ENCODE results near the gene ZNF274.
"Not testable (repeated sequence)": the region's sequence is repeated elsewhere in the genome, so short reads cannot be mapped to it uniquely, and the experiment has no call there.

Gene ZNF274

GRCh38 chr19:58212336-58213074 is 29.6 kb downstream of the ZNF274 start:
- no peak for DNase-seq

- DNase-seq, result no peak
Measured at GRCh38 chr19:58213075-58213369, 30.2 kb downstream of the ZNF274 start.

GRCh38 chr19:58217069-58217481 is 34.2 kb downstream of the ZNF274 start:
- no peak for DNase-seq

GRCh38 chr19:58217607-58218391 is 34.9 kb downstream of the ZNF274 start:
- DNase-seq, result no peak

- peak; percentile 25 for DNase-seq
Measured at GRCh38 chr19:58218899-58219298, 36.0 kb downstream of the ZNF274 start.

GRCh38 chr19:58227964-58228584 is 45.2 kb downstream of the ZNF274 start:
- DNase-seq, result no peak

GRCh38 chr19:58228585-58229254 is 45.9 kb downstream of the ZNF274 start, which contains the start of gene ZNF544:
TSS of gene ZNF544 (plus strand) at chr19:58228914. CDS start at chr19:58244024, 15,110 bp downstream.
- peak; percentile 42 for DNase-seq

- DNase-seq, result no peak
Measured at GRCh38 chr19:58229255-58229639, 46.4 kb downstream of the ZNF274 start.

- DNase-seq, result no peak
Measured at GRCh38 chr19:58237324-58237723, 54.5 kb downstream of the ZNF274 start.

GRCh38 chr19:58243351-58243750 is 60.5 kb downstream of the ZNF274 start:
- no peak for DNase-seq

- no peak for DNase-seq
Measured at GRCh38 chr19:58248886-58249285, 66.0 kb downstream of the ZNF274 start.

GRCh38 chr19:58252102-58252685 is 69.3 kb downstream of the ZNF274 start:
- DNase-seq, result no peak

- DNase-seq, result not testable (repeated sequence)
Measured at GRCh38 chr19:58258259-58258658, 75.4 kb downstream of the ZNF274 start.

GRCh38 chr19:58261600-58261967 is 78.7 kb downstream of the ZNF274 start:
- DNase-seq, result no peak

GRCh38 chr19:58261968-58262921 is 79.4 kb downstream of the ZNF274 start:
- DNase-seq, result no peak

- DNase-seq, result no peak
Measured at GRCh38 chr19:58262922-58263296, 80.0 kb downstream of the ZNF274 start.
